Testis (tissue), 2 donors: ENCODE results near the gene TVP23C.

Source experiments
- POLR2A ChIP-seq: fragments of 450-650 bp; IDR thresholded peaks from one replicate; pipeline ENCODE4 v1.6.1; 2017; ENCODE audit warnings: antibody characterized with exemption, mild to moderate bottlenecking, moderate library complexity
- TF ChIP-seq, protein P1 (sequence below), 3 experiments: fragments of 450-650 bp in 2 of 3; fragments of 200-600 bp in 1 of 3; sonication (generic) in 1 of 3; IDR thresholded peaks; one replicate each; pipeline ENCODE4 v1.5.1; 2016 to 2019; ENCODE audit warnings: antibody characterized with exemption in 3 of 3, mild to moderate bottlenecking in 2 of 3, moderate library complexity in 1 of 3

DNA sequence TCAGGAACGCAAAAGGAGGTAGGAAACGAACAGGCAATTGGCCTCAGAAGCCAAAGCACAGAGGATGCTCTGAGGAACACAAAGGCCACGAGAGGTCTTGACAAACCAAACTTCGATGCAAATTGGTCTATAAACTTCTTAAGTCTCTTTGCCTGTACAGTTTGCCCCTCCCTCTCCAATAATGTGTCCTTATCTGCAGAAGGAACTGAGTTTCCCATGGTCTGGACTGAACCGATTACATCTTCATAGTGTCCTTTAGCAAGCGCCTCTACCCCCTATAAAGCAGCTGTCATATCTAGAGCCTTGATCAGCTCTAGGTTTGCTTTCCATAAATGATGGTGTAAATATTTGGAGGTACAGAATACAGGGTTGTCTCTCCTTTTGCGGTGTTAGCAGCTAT, 92.7 kb downstream of the TVP23C start:
- no peak for TF ChIP-seq POLR2A
- TF ChIP-seq, protein P1, sequence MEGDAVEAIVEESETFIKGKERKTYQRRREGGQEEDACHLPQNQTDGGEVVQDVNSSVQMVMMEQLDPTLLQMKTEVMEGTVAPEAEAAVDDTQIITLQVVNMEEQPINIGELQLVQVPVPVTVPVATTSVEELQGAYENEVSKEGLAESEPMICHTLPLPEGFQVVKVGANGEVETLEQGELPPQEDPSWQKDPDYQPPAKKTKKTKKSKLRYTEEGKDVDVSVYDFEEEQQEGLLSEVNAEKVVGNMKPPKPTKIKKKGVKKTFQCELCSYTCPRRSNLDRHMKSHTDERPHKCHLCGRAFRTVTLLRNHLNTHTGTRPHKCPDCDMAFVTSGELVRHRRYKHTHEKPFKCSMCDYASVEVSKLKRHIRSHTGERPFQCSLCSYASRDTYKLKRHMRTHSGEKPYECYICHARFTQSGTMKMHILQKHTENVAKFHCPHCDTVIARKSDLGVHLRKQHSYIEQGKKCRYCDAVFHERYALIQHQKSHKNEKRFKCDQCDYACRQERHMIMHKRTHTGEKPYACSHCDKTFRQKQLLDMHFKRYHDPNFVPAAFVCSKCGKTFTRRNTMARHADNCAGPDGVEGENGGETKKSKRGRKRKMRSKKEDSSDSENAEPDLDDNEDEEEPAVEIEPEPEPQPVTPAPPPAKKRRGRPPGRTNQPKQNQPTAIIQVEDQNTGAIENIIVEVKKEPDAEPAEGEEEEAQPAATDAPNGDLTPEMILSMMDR (IDR thresholded peaks at IDR 0.05): no peak
